ENCODE measurements around the gene MRPL48.

The MRPL48 gene

GRCh38 chr11:73914284-73914683, 126.6 kb downstream of the MRPL48 start:
- no peak overlapping the region for H3K4me3 ChIP-seq (ENCODE audit: low read depth, low read length)
- TF ChIP-seq CTCF (IDR thresholded peaks at IDR 0.05; ENCODE audit: borderline replicate concordance, insufficient read depth, low read depth, low read length), result no peak

All from GM12875 (cell line).